OCI-LY7 (cell line): ENCODE measurements around the gene IL6R.

Experiments
- EZH2phosphoT487 ChIP-seq: fragments of 200-600 bp; sonication (generic); IDR thresholded peaks from 2 replicates; pipeline ENCODE4 v1.6.1; 2018; ENCODE audit warnings: low read depth, borderline replicate concordance, mild to moderate bottlenecking, mixed run types, antibody characterized with exemption, low read length, moderate library complexity, mixed read lengths
- TF ChIP-seq, protein P1 (sequence below): fragments of 200-600 bp; sonication (generic); conservative IDR thresholded peaks from 2 replicates; pipeline ENCODE4 v1.5.1; 2014; ENCODE audit warnings: mild to moderate bottlenecking, antibody characterized with exemption, low read length, moderate library complexity, mixed read lengths

DNA sequence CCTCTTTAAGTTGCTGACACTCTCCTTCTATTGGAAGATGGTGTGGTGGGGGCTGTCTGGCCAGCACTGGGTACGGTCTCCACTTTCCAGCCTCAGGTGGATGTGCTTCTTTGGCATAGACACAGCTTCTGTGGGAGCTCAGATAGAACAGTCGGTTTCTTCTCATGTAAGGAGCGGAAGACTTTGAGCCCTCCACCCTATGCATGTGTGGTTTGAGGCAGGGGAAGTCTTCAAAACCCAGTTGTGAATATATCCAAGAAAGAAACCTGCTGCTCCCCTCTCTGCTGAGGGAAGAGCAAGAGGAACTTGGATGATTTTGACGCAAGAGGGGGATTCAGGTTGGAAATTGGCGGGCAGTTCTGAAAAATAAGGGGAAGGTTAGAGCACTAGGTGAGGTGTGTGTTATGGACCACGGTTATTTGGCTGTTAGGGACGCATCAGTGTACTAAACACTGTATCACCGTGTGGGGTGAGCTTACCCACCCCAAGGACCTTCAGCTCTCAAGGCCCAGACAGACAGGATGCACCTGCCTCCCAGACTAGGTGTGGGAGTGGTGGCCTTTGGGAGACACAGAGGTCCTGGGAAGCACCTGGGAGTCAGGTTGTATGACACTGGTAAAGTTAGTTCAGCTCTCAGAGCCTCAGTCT, 36.2 kb downstream of the IL6R start:
- TF ChIP-seq, protein P1, sequence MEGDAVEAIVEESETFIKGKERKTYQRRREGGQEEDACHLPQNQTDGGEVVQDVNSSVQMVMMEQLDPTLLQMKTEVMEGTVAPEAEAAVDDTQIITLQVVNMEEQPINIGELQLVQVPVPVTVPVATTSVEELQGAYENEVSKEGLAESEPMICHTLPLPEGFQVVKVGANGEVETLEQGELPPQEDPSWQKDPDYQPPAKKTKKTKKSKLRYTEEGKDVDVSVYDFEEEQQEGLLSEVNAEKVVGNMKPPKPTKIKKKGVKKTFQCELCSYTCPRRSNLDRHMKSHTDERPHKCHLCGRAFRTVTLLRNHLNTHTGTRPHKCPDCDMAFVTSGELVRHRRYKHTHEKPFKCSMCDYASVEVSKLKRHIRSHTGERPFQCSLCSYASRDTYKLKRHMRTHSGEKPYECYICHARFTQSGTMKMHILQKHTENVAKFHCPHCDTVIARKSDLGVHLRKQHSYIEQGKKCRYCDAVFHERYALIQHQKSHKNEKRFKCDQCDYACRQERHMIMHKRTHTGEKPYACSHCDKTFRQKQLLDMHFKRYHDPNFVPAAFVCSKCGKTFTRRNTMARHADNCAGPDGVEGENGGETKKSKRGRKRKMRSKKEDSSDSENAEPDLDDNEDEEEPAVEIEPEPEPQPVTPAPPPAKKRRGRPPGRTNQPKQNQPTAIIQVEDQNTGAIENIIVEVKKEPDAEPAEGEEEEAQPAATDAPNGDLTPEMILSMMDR, result no peak
- no peak for TF ChIP-seq EZH2phosphoT487
